Natural killer cell (primary cell): ENCODE measurements around the gene ANP32A. TPM values are rescaled to one million over a fixed set of nuclear protein-coding genes. Genes with fewer than 3 reads are reported as not detected.
A peak's percentile ranks its signal among the peaks of the same experiment; 100 is the strongest.

ENCODE experiments used
- ATAC-seq, 3 donors: fragments of 150-1000 bp in 2 of 3; fragments of 200-7000 bp in 1 of 3; cut with Tn5 transposase; 1 replicate in 1 of 3; 2 replicates in 2 of 3; pipeline ENCODE4 v1.10.0; 2021; ENCODE audit warnings: mild to moderate bottlenecking in 2 of 3, moderate library complexity in 2 of 3
- DNase-seq, 2 donors: peaks; one replicate each; pipeline versions ENCODE4 v3.0.0 to v3.0.0-alpha.2; 2013 to 2021; ENCODE audit warnings: mixed read lengths in 1 of 2
- H3K27ac ChIP-seq: one replicate; pipeline ENCODE4 v1.5.1; 2013; ENCODE audit warnings: mild to moderate bottlenecking, low read length
- H3K27me3 ChIP-seq: one replicate; pipeline ENCODE4 v1.6.1; 2013; ENCODE audit warnings: low read length; ENCODE audit not compliant: control insufficient read depth, insufficient read depth
- H3K36me3 ChIP-seq: one replicate; pipeline ENCODE4 v1.6.1; 2013; ENCODE audit warnings: low read length; ENCODE audit not compliant: control insufficient read depth, insufficient read depth
- H3K4me1 ChIP-seq: one replicate; pipeline ENCODE4 v1.6.1; 2013; ENCODE audit warnings: low read length; ENCODE audit not compliant: control insufficient read depth, insufficient read depth
- H3K4me3 ChIP-seq: one replicate; pipeline ENCODE4 v1.5.1; 2013; ENCODE audit warnings: low read length
- H3K9me3 ChIP-seq: one replicate; pipeline ENCODE4 v1.6.1; 2013; ENCODE audit warnings: low read length; ENCODE audit not compliant: control insufficient read depth, insufficient read depth
- H3K27ac Mint-ChIP-seq, 2 donors: one replicate each; pipeline ENCODE4 v1.8.0; 2022; ENCODE audit warnings: mild to moderate bottlenecking in 2 of 2, mixed read lengths in 2 of 2, moderate library complexity in 1 of 2
- H3K27me3 Mint-ChIP-seq, 2 donors: one replicate each; pipeline ENCODE4 v1.8.0; 2022; ENCODE audit warnings: low read depth in 2 of 2, mixed read lengths in 2 of 2
- H3K36me3 Mint-ChIP-seq: one replicate; pipeline ENCODE4 v1.8.0; 2022; ENCODE audit warnings: mixed read lengths
- H3K4me1 Mint-ChIP-seq, 2 donors: one replicate each; pipeline ENCODE4 v1.8.0; 2022; ENCODE audit warnings: mixed read lengths in 2 of 2
- H3K4me3 Mint-ChIP-seq: one replicate; pipeline ENCODE4 v1.8.0; 2022; ENCODE audit warnings: mild to moderate bottlenecking, moderate library complexity, mixed read lengths
- H3K9me3 Mint-ChIP-seq, 2 donors: one replicate each; pipeline ENCODE4 v1.8.0; 2022; ENCODE audit warnings: mixed read lengths in 2 of 2
- CTCF ChIP-seq: fragments of 200-600 bp; IDR thresholded peaks from one replicate; pipeline ENCODE4 v1.8.0; 2022; ENCODE audit warnings: antibody characterized with exemption
- WGBS: methylation state at CpG from one replicate; pipeline ENCODE4 v1.1.7; 2013; ENCODE audit warnings: missing lambda C conversion rate; ENCODE audit not compliant: insufficient coverage; 5-methylcytosine and 5-hydroxymethylcytosine counted together
- intact Hi-C: fragments of 100-400 bp; cut with micrococcal nuclease; formaldehyde crosslinking; loops from one replicate; pipeline ENCODE4 v1.14.2; 2022
- total RNA-seq, 4 donors: library from RNA; stranded (reverse); fragments of 120-200 nt in 1 of 4; gene quantifications; one replicate each; pipeline versions ENCODE4 v1.2.3 to v1.2.4, GENCODE V29; 2013 to 2022

The ANP32A gene
- total RNA-seq, 3 donors from 2014 or later (not counting 1 experiment from before 2014, with no cell fraction given): 133 to 150 (median 148) TPM

- Histone ChIP-seq H3K4me1 (no peaks in the 10 kb centered on the region), H3K27ac (no peak overlapping the region), H3K36me3 (no peaks in the 10 kb centered on the region), H3K9me3 (no peaks in the 10 kb centered on the region), H3K4me3 (no peak overlapping the region), H3K27me3 (no peaks in the 10 kb centered on the region)
- no peak for TF ChIP-seq CTCF
- Mint-ChIP-seq H3K27me3 (no peaks in the 10 kb centered on the region), H3K27ac (no peak overlapping the region), H3K4me3 (no peak overlapping the region), H3K4me1 (peaks cover 0 to 6% of the 10 kb centered on the region in 2 donors), H3K36me3 (no peaks in the 10 kb centered on the region), H3K9me3 (no peaks in the 10 kb centered on the region)
- intact Hi-C loops: no loop called here
- 93% methylated on average over 2 of the region's 2 CpGs for WGBS
- no peak for DNase-seq
- no peak for ATAC-seq
These were observed 88.2 kb downstream of the ANP32A start for GRCh38 chr15:68732451-68732850.

GRCh38 chr15:68730976-68731897, 89.5 kb downstream of the ANP32A start:
- intact Hi-C loops: loop anchor here (1.0 kb wide), 2 partner anchors 98 to 144 kb away; no protein-coding TSS in a partner anchor
- Mint-ChIP-seq H3K27me3 (no peaks in the 10 kb centered on the region), H3K4me3 (no peak overlapping the region), H3K36me3 (no peaks in the 10 kb centered on the region), H3K9me3 (no peaks in the 10 kb centered on the region), H3K4me1 (peaks cover 0 to 6% of the 10 kb centered on the region in 2 donors), H3K27ac (no peak overlapping the region)
- TF ChIP-seq CTCF: no peak
- Histone ChIP-seq H3K4me3 (no peak overlapping the region), H3K9me3 (no peaks in the 10 kb centered on the region), H3K27me3 (no peaks in the 10 kb centered on the region), H3K36me3 (no peaks in the 10 kb centered on the region), H3K4me1 (no peaks in the 10 kb centered on the region), H3K27ac (no peak overlapping the region)
- DNase-seq (no peak), ATAC-seq (no peak)
- WGBS: 74% methylated on average over 15 of the region's 15 CpGs

DNA sequence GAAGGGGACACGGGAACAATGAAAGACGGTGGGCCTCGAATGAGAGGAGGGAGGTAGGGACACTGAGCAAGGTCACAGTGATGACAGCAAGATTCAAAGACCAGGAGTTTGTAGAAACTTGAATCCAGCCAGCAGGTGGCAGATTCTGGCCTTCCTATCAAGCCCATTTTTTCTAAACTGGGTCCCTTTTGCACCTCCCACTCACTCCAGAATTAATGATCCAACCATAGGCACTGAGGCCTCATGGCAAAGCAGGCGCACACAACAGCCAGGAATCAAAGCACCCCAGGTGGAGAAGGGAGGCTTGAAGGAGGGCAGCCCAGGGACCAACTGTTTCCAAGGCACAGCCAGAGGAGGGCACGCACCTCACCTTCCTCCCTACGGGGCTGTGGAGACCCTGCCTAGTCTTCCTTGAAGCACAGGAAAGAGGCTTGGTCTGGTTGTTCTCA, 90.2 kb downstream of the ANP32A start:
- Mint-ChIP-seq H3K4me1 (peaks cover 0 to 6% of the 10 kb centered on the region in 2 donors), H3K36me3 (no peaks in the 10 kb centered on the region), H3K9me3 (no peaks in the 10 kb centered on the region), H3K27me3 (peaks cover 3 to 5% of the 10 kb centered on the region in 2 donors), H3K27ac (no peak overlapping the region), H3K4me3 (no peak overlapping the region)
- WGBS: 80% methylated on average over 6 of the region's 6 CpGs
- Histone ChIP-seq H3K4me3 (no peak overlapping the region), H3K27me3 (no peaks in the 10 kb centered on the region), H3K36me3 (no peaks in the 10 kb centered on the region), H3K4me1 (no peaks in the 10 kb centered on the region), H3K9me3 (no peaks in the 10 kb centered on the region), H3K27ac (no peak overlapping the region)
- TF ChIP-seq CTCF: peak; percentile 67
- intact Hi-C loops: loop anchor here (1.0 kb wide), 2 partner anchors 99 to 145 kb away; no protein-coding TSS in a partner anchor
- ATAC-seq (peak in 1 of 3 donors; percentile 53), DNase-seq (peak in 1 of 2 donors; percentile 62)
